Measurements from ENCODE around the gene ARGFX.

DNA sequence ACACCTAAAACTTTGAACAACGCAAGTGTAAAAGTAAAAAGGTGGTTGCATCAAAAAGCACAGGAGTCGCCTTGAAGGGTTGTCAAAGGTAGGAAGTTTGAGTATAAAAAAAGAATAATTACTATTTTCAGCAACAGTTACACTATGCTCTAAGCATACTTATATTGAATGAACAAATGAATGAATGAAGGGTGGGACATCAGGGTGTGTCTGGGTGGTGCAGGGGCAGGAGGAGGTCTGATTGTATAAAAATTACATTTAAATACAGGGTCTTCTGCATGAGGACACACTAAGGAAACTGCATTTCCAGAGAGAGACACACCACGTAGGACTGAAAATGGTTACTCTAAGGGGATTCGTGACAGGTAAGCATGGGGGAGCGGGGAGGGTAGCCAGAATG, at the start of gene ARGFX:
- TF ChIP-seq CTCF (IDR thresholded peaks at IDR 0.05) (no peak), POLR2A (IDR thresholded peaks at IDR 0.05) (no peak)

All from thyroid gland (tissue), 4 donors.